ENCODE results near the gene HCFC1.

DNA sequence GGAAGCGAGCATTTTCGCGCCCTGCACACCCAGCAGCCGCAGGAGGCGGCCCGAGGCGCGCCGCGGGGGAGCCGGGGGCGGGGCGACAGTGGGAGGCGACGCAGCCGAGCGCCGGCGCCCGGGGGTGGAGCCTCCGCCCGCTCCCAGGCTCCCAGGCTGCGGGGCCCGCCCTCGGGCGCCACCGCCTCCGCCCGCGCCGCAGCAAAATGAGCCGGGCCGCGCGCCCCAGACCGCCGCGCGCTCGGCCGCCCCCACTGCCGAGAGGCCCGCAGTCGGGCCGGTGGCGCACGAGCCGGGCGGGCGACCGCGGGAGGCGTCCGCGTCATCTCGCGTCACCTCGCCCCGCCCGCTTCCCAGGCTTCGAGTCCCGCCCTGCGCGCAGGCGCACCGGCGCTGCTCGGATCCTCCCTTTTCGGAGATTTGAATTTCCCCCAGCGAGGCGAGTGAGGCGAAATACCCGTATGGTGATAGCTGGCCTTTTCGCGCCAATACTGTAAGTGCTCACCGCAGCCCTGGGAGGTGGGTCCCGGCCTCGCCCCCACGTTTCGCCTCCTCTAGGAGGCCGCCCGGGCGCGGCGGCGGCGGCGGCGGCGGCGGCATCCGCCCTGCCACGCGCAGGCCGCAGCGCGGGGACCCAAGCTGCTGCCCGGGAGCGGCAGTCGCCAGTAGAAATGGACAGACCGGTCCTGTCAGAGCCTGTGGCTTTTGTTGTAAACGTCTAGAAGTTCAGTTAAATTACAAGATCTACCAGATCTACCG, 929 bp upstream of the HCFC1 start, which contains the start of gene TMEM187:
- TF ChIP-seq JUNB (IDR thresholded peaks at IDR 0.05) = no peak
- no peak for TF ChIP-seq MAZ (IDR thresholded peaks at IDR 0.05; ENCODE audit: borderline replicate concordance, low read depth, low read length)
- TF ChIP-seq POLR2A (IDR thresholded peaks at IDR 0.05; ENCODE audit: low read length) = no peak
- TF ChIP-seq, protein P1, sequence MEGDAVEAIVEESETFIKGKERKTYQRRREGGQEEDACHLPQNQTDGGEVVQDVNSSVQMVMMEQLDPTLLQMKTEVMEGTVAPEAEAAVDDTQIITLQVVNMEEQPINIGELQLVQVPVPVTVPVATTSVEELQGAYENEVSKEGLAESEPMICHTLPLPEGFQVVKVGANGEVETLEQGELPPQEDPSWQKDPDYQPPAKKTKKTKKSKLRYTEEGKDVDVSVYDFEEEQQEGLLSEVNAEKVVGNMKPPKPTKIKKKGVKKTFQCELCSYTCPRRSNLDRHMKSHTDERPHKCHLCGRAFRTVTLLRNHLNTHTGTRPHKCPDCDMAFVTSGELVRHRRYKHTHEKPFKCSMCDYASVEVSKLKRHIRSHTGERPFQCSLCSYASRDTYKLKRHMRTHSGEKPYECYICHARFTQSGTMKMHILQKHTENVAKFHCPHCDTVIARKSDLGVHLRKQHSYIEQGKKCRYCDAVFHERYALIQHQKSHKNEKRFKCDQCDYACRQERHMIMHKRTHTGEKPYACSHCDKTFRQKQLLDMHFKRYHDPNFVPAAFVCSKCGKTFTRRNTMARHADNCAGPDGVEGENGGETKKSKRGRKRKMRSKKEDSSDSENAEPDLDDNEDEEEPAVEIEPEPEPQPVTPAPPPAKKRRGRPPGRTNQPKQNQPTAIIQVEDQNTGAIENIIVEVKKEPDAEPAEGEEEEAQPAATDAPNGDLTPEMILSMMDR (IDR thresholded peaks at IDR 0.05) = no peak
- TF ChIP-seq ZNF302 (CRISPR knock-in tag; IDR thresholded peaks at IDR 0.05) = no peak
- TF ChIP-seq, protein P2, sequence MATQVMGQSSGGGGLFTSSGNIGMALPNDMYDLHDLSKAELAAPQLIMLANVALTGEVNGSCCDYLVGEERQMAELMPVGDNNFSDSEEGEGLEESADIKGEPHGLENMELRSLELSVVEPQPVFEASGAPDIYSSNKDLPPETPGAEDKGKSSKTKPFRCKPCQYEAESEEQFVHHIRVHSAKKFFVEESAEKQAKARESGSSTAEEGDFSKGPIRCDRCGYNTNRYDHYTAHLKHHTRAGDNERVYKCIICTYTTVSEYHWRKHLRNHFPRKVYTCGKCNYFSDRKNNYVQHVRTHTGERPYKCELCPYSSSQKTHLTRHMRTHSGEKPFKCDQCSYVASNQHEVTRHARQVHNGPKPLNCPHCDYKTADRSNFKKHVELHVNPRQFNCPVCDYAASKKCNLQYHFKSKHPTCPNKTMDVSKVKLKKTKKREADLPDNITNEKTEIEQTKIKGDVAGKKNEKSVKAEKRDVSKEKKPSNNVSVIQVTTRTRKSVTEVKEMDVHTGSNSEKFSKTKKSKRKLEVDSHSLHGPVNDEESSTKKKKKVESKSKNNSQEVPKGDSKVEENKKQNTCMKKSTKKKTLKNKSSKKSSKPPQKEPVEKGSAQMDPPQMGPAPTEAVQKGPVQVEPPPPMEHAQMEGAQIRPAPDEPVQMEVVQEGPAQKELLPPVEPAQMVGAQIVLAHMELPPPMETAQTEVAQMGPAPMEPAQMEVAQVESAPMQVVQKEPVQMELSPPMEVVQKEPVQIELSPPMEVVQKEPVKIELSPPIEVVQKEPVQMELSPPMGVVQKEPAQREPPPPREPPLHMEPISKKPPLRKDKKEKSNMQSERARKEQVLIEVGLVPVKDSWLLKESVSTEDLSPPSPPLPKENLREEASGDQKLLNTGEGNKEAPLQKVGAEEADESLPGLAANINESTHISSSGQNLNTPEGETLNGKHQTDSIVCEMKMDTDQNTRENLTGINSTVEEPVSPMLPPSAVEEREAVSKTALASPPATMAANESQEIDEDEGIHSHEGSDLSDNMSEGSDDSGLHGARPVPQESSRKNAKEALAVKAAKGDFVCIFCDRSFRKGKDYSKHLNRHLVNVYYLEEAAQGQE (IDR thresholded peaks at IDR 0.05) = no peak
- TF ChIP-seq JUN (IDR thresholded peaks at IDR 0.05) = peak in 1 of 2 experiments; percentile 32; a peak in 1 of 5 replicates
- no peak for TF ChIP-seq ESRRA (IDR thresholded peaks at IDR 0.05; ENCODE audit: borderline replicate concordance, low read length)
- TF ChIP-seq, protein P3, sequence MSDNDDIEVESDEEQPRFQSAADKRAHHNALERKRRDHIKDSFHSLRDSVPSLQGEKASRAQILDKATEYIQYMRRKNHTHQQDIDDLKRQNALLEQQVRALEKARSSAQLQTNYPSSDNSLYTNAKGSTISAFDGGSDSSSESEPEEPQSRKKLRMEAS (IDR thresholded peaks at IDR 0.05) = no peak; the same call in 1 of the 2 replicates
- TF ChIP-seq RARB (CRISPR knock-in tag; IDR thresholded peaks at IDR 0.05) = no peak
- TF ChIP-seq, protein P4, sequence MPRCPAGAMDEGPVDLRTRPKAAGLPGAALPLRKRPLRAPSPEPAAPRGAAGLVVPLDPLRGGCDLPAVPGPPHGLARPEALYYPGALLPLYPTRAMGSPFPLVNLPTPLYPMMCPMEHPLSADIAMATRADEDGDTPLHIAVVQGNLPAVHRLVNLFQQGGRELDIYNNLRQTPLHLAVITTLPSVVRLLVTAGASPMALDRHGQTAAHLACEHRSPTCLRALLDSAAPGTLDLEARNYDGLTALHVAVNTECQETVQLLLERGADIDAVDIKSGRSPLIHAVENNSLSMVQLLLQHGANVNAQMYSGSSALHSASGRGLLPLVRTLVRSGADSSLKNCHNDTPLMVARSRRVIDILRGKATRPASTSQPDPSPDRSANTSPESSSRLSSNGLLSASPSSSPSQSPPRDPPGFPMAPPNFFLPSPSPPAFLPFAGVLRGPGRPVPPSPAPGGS (IDR thresholded peaks at IDR 0.05) = no peak
- no peak for TF ChIP-seq EP300 (IDR thresholded peaks at IDR 0.05)
- no peak for TF ChIP-seq RAD21 (conservative IDR thresholded peaks at IDR 0.05 in 1 of 2, IDR thresholded peaks at IDR 0.05 in 1 of 2)
- no peak; the same call in 1 of the 2 replicates for TF ChIP-seq MYC (IDR thresholded peaks at IDR 0.05; ENCODE audit: borderline replicate concordance, low read length)

Data from A549 (cell line).